HG02571 (cell line): ENCODE measurements around the gene TEPSIN.

Source experiments
- ATAC-seq: cut with Tn5 transposase; IDR thresholded peaks from one replicate; pipeline ENCODE4 v1.9.1; 2021; ENCODE audit warnings: mild to moderate bottlenecking, moderate library complexity; ENCODE audit not compliant: unreplicated experiment

The TEPSIN gene

DNA sequence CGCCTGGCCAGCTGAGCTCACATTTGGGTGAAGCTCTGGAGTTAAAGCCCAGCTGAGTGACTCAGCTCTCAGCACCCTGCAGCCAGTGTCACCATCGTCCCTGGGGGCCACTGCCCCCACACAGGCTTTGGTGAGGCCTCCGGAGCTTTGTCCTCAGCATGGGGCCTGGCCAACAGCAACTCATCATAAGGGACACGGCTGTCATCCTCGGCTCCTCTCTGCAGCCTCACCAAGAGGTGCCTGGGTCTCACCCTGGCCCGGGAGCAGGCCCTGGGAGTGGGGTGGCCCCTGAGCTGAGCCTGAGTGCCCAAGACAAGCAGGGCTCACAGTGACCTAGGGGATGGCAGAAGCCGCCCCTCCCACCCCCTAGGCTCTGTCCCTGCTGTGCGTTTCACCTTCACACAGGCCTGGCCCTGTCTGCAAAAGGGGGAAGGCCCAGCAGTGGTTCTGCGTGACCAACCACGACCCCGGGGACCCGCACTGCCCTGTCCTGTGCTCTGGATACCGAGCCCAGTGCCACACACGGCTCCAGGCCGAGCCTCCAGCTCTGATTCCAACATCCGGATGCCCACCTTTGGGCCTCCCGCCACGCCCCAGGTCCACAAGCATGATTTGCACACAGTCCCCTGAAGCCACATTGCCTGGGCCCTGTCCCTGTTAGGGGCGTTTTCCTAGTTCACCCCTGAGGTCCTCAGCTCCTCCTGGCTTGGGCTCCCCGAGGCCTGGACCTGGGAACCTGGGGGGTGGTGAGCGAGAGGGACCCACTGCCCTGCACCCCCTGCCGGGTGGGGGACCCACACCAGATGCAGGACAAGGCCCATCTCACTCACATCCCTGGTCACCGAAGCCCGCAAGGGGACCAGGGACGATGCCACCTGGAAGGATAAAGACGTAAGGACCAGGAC lies 51.0 kb downstream of the TEPSIN start:
- ATAC-seq = no peak

DNA sequence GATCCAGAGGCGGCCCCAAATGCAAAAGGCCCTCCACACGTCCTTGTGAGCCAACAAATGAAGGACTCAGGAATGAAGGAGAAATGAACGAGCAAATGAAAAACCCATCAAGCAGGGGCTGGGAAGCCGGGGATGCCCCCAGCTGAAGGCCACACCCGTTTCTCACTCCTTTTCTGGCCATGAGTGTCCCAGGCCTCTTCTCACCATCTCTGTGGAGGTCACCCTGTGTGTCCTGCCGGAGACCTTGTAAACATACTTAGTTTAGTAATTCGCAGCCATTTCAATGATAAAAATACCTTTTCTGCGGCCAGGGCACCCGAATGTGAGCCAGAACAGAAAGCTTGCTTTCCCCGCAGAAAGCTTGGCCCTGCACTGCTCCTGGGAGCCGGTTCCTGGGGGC lies 51.7 kb downstream of the TEPSIN start:
- ATAC-seq = no peak

DNA sequence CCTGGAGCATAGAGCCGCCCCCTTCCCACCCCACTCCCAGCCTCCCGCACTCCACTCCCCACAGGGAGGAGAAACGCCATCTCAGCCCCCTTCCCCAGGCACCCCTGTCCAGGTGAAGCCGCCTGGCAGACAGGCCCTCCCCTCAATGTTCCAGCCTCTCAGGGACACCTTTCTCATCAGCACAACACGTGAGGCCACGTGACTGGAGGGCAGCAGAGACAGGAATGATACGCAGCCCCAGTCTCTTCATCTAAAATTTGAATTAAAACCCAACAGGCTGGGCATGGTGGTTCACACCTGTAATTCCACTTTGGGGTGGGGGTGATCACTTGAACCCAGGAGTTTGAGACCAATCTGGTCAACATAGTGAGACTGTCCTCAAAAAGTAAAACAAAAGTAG lies 52.7 kb downstream of the TEPSIN start:
- ATAC-seq = no peak

DNA sequence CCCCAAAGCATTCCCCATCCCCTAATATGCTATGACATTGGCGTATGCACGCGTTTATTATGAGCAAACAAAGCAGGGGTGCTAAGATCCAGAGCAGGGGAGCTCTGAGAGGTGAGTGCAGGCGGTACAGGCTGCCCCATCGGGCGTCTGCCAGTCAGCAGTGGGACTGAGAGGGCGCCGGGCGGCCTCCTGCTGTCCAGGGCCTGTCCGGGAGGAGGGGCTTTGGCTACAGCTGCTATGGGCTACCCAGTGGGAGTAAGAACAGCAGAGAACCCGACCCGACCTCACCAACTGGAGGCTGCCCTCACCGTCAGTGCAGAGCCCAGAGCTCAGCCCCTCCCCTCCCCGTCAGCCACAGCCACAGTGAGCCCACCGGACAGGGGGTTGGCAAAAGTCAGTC lies 54.3 kb downstream of the TEPSIN start:
- no peak for ATAC-seq

DNA sequence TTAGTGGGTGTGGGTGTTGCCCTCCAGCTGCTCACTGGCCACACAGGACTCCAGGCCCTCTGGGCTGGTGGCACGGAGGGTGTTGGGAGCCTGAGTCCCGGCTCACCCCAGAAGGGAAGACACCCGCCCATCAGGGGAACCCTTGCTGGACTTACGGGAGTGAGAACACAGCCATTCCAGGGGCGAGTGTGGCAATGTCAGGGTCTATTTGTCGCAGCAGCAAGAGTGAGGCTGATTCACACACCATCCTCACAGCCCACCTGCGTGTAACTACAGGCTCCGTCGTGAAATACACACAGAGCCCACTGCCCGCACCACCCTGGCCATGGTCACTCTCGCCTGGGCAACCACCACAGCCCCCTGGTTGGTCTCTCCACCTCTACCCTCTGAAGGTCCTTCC lies 55.0 kb downstream of the TEPSIN start:
- ATAC-seq = no peak

DNA sequence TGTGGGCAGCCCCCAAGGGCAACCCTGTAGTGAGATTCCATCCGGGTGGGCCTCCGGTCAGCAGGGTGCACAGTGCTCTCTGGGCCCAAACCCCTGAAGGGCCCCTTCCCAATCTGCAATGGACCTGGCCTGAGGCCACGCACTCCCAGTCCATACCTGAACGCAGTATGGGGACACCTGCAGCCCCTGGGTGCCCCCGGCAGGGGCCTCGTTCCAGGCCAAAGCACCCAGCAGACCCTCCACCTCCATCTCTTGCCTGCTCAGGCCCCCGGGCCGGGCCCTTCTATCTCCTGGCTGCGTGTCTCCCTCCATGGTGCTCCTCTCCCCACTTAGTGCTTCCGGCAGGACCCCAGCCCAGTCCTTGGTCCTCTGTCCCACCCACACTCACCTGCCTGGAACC lies 55.5 kb downstream of the TEPSIN start:
- ATAC-seq = no peak

DNA sequence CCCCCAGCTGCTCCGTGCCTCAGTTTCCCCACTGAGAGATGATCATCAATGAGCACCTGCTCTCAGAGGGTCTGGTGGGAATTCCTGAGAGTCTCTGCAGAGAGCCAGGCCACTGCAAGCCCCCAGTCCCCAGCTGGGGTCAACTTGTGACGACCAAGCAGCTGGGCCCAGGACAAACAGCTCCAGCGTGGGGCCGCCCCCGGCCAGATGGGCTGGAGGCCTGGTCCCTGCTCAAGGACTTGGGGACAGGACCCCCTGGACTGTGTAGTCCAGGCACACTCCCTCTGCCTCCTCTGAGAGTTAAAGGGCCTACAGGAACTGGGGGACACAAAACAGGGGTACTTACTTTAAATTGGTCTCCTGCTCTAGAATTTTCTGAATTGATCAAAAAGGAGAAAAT lies 56.3 kb downstream of the TEPSIN start:
- ATAC-seq = no peak

DNA sequence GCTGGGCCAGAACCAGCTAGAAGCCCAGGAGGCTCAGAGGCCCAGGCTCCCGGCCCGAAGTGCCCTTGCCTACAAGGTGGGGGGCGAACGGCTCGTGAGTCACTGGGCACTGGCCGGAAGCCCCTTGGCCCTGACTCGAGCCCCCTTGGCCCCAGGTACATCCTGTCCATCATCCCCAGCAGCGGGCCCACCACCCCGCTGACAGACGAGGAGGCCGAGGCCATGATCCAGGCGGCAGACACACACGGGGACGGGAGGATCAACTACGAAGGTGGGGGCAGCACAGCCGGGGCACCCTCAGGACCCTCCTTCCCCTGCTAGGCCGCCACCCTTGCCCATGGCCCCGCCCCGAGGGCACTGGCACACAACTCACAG lies 57.1 kb downstream of the TEPSIN start:
- ATAC-seq = no peak

DNA sequence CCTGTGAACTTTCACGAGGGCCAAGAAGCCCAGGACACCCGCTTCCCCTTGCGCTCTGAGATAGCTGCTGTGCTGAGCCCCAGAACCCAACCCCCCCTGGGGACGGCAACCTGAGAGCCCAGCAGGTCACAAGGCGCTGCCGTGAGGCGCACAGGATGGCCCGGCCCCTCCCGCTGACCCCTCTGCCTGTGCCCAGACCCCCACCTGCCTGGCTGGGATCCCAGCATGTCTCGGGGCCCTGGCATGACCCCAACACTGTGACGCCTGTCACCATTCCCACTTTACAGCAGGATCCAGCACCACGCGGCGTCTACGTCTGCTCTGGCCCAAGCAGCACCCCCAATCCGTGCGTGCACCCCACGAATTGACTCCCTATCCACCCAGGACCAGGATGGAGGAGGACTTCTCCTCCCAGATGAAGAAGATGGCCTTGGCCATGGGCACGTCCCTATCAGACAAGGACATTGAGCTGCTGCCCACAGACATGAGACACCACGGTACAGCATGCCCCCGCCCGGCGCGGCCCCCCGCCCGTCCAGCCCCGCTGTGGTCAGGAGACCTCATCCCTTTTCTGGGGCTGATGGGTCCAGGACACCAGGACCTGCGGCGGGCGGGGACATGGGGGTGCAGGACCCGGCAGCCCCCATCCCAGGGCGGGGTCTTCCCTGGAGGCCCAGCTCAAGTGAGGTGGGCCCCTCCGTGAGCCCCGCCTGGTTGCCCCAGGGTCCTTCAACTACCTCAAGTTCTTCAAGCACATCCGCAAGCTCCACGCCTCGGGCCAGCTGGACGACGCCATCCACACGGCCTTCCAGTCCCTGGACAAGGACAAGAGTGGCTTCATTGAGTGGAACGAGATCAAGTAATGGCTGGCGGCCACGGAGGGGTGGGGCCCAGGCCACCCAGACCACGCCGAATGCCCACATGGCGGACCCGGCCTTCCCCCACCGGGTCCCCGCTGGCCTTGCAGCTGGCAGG lies 57.7 kb downstream of the TEPSIN start:
- no peak for ATAC-seq

DNA sequence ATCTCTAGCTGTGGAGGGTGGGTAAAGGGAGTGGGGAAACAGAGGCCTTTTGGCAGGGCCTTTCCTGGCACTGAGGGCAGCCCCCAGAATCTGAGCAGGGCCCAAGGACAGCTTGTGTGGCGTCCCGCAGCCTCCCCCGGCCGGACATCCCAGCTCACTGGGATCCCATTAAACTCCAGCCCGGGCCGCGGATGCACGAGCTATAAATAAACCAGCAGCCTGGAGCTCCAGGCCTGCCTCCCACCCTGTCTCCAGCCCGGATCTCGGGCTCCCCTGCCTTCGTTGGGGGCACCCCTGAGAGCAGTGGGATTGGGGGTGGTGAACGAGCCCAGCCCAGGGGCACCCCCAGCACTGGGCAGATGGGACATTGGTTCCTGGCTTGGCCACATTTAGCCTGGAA lies 59.0 kb downstream of the TEPSIN start:
- no peak for ATAC-seq

DNA sequence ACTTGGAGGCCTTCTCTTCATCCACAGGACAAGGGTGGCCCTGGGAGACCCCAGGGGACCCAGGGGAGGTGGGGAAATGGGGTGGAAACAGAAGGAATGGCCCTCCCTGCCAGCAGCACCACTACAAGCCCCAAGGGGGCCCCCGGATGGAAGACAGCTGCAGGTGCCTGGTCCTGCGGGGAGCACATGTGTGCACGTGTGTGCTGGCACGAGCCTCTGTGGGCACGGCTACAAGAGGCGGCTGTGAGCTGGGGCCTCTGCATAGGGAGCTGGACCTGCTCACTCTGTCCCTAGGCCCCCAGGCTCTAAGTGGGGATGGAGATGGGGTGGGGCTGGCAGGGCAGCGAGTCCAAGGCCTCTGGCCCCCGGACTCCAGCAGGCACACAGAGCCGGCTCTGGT lies 59.6 kb downstream of the TEPSIN start:
- no peak for ATAC-seq
